H1 (cell line): ENCODE data around the gene IGFBP4. TPM values are rescaled to one million over a fixed set of nuclear protein-coding genes. Genes with fewer than 3 reads are reported as not detected.

Source experiments
- CTCF ChIA-PET: fragments of 300-600 bp; sonication (Branson Sonifier 250); formaldehyde crosslinking; loops from one replicate; lab custom pipeline; 2021; ENCODE audit not compliant: partially characterized antibody; lab: Charles Lee
- POLR2A ChIA-PET: fragments of 300-600 bp; sonication (Branson Sonifier 250); formaldehyde crosslinking; loops from one replicate; lab custom pipeline; 2021; ENCODE audit warnings: inconsistent platforms; ENCODE audit not compliant: partially characterized antibody; lab: Charles Lee
- DNase-seq, 2 experiments: peaks; one replicate each; pipeline versions ENCODE4 v3.0.0 to v3.0.0-alpha.2; 2010 to 2022; ENCODE audit warnings: low spot score in 2 of 2, low read depth in 1 of 2, mixed read lengths in 1 of 2
- FAIRE-seq: peaks from 2 replicates; lab custom pipeline; 2011; peaks lifted over from hg19 to GRCh38; lab: Jason Lieb, UNC
- H2AFZ ChIP-seq: 2 replicates; pipeline ENCODE4 v1.8.1; 2012; ENCODE audit warnings: low read length, inconsistent platforms
- H2AK5ac ChIP-seq: 2 replicates; pipeline ENCODE4 v1.6.1; 2013; ENCODE audit warnings: low read depth, low read length
- H2BK120ac ChIP-seq: replicated peaks from 2 replicates; pipeline ENCODE3; 2013; ENCODE audit warnings: low read depth, low read length, inconsistent platforms
- H2BK12ac ChIP-seq: 2 replicates; pipeline ENCODE4 v1.6.1; 2013; ENCODE audit warnings: low read depth, low read length
- H2BK15ac ChIP-seq: 2 replicates; pipeline ENCODE4 v1.6.1; 2013; ENCODE audit warnings: low read length
- H2BK20ac ChIP-seq: 2 replicates; pipeline ENCODE4 v1.6.1; 2013; ENCODE audit warnings: low read length
- H2BK5ac ChIP-seq: 2 replicates; pipeline ENCODE4 v1.6.1; 2013; ENCODE audit warnings: low read depth, low read length
- H3K14ac ChIP-seq: 2 replicates; pipeline ENCODE4 v1.6.1; 2013; ENCODE audit warnings: inconsistent platforms; ENCODE audit not compliant: insufficient read length
- H3K18ac ChIP-seq: 2 replicates; pipeline ENCODE4 v1.6.1; 2013; ENCODE audit warnings: low read length; ENCODE audit errors: extremely low read depth
- H3K23ac ChIP-seq: 2 replicates; pipeline ENCODE4 v1.6.1; 2013; ENCODE audit warnings: inconsistent platforms; ENCODE audit not compliant: insufficient read length
- H3K23me2 ChIP-seq: 2 replicates; pipeline ENCODE4 v1.6.1; 2013; ENCODE audit warnings: low read depth, low read length
- H3K27ac ChIP-seq: 2 replicates; pipeline ENCODE4 v1.6.1; 2011; ENCODE audit warnings: low read depth, low read length, inconsistent platforms
- H3K27me3 ChIP-seq, 4 experiments: replicated peaks in 1 of 4; 1 replicate in 1 of 4; 2 replicates in 3 of 4; pipeline versions ENCODE4 v1.6.1 to v1.8.1; 2011 to 2013; ENCODE audit warnings: low read length in 3 of 4, mild to moderate bottlenecking in 3 of 4, inconsistent platforms in 2 of 4, mixed read lengths in 2 of 4, moderate library complexity in 1 of 4; ENCODE audit not compliant: control insufficient read depth in 3 of 4, insufficient read depth in 3 of 4; ENCODE audit errors: extremely low read depth in 1 of 4
- H3K36me3 ChIP-seq, 4 experiments: 2 replicates each; pipeline versions ENCODE4 v1.6.1 to v1.8.1; 2011 to 2013; ENCODE audit warnings: mild to moderate bottlenecking in 4 of 4, low read length in 3 of 4, moderate library complexity in 2 of 4, control low read depth in 1 of 4, inconsistent platforms in 1 of 4; ENCODE audit not compliant: insufficient read depth in 4 of 4, control insufficient read depth in 2 of 4
- H3K4ac ChIP-seq: replicated peaks from 2 replicates; pipeline ENCODE3; 2013; ENCODE audit warnings: low read length, low read depth, mixed read lengths, inconsistent platforms; ENCODE audit not compliant: insufficient read length
- H3K4me1 ChIP-seq, 4 experiments: replicated peaks in 1 of 4; 1 replicate in 1 of 4; 2 replicates in 3 of 4; pipeline versions ENCODE4 v1.6.1 to v1.8.1; 2011 to 2013; ENCODE audit warnings: low read length in 3 of 4, inconsistent platforms in 2 of 4, mixed read lengths in 1 of 4; ENCODE audit not compliant: insufficient read depth in 4 of 4, control insufficient read depth in 3 of 4
- H3K4me2 ChIP-seq, 2 experiments: 2 replicates each; pipeline versions ENCODE4 v1.6.1 to v1.8.1; 2011 to 2013; ENCODE audit warnings: low read depth in 2 of 2, low read length in 2 of 2, control low read depth in 1 of 2, inconsistent platforms in 1 of 2, mild to moderate bottlenecking in 1 of 2; ENCODE audit not compliant: insufficient read depth in 1 of 2
- H3K4me3 ChIP-seq, 4 experiments: fragments of 200-600, 300-600 bp in 1 of 4; sonication (generic), shearing (Covaris generic), sonication (Bioruptor Twin) in 1 of 4; 2 replicates each; pipeline versions ENCODE4 v1.5.1 to v1.8.1; 2011 to 2016; ENCODE audit warnings: low read length in 4 of 4, low read depth in 3 of 4, control low read depth in 2 of 4, inconsistent platforms in 2 of 4, mild to moderate bottlenecking in 2 of 4, mixed read lengths in 1 of 4, moderate library complexity in 1 of 4; ENCODE audit not compliant: insufficient read depth in 2 of 4; ENCODE audit errors: extremely low read depth in 1 of 4
- H3K56ac ChIP-seq: replicated peaks from 2 replicates; pipeline ENCODE3; 2013; ENCODE audit warnings: low read depth, mild to moderate bottlenecking, mixed read lengths, low read length, inconsistent platforms; ENCODE audit not compliant: insufficient read length
- H3K79me1 ChIP-seq: 2 replicates; pipeline ENCODE4 v1.6.1; 2013; ENCODE audit warnings: low read depth, low read length, control low read depth
- H3K79me2 ChIP-seq, 2 experiments: 2 replicates each; pipeline versions ENCODE4 v1.6.1 to v1.8.1; 2012 to 2013; ENCODE audit warnings: low read length in 2 of 2, mild to moderate bottlenecking in 2 of 2, inconsistent platforms in 1 of 2; ENCODE audit not compliant: insufficient read depth in 2 of 2, control insufficient read depth in 1 of 2
- H3K9ac ChIP-seq, 4 experiments: replicated peaks in 1 of 4; 1 replicate in 1 of 4; 2 replicates in 3 of 4; pipeline versions ENCODE4 v1.6.1 to v1.8.1; 2011 to 2013; ENCODE audit warnings: low read depth in 3 of 4, low read length in 3 of 4, control low read depth in 2 of 4, mild to moderate bottlenecking in 2 of 4, moderate library complexity in 2 of 4, inconsistent platforms in 1 of 4; ENCODE audit errors: extremely low read depth in 1 of 4
- H3K9me3 ChIP-seq, 2 experiments: 2 replicates each; pipeline versions ENCODE4 v1.6.1 to v1.8.1; 2012 to 2013; ENCODE audit warnings: mild to moderate bottlenecking in 2 of 2, moderate library complexity in 2 of 2, control low read depth in 1 of 2, inconsistent platforms in 1 of 2, low read depth in 1 of 2, low read length in 1 of 2, mixed read lengths in 1 of 2; ENCODE audit not compliant: insufficient read depth in 2 of 2
- H4K20me1 ChIP-seq, 2 experiments: replicated peaks in 1 of 2; 2 replicates each; pipeline versions ENCODE3 to v1.8.1; 2011 to 2013; ENCODE audit warnings: inconsistent platforms in 2 of 2, low read length in 2 of 2, mild to moderate bottlenecking in 1 of 2; ENCODE audit not compliant: insufficient read depth in 2 of 2, control insufficient read depth in 1 of 2
- H4K5ac ChIP-seq: 2 replicates; pipeline ENCODE4 v1.6.1; 2013; ENCODE audit warnings: low read length, low read depth, mixed read lengths, inconsistent platforms; ENCODE audit not compliant: insufficient read length
- H4K8ac ChIP-seq: 2 replicates; pipeline ENCODE4 v1.8.0; 2013; ENCODE audit warnings: mild to moderate bottlenecking, moderate library complexity, low read length, inconsistent platforms; ENCODE audit not compliant: insufficient read depth; ENCODE audit errors: extremely low read depth
- H4K91ac ChIP-seq: replicated peaks from 2 replicates; pipeline ENCODE3; 2013; ENCODE audit warnings: low read length, mixed read lengths, inconsistent platforms; ENCODE audit not compliant: insufficient read length
- SIX5 ChIP-seq: IDR thresholded peaks from 2 replicates; pipeline ENCODE4 v1.6.1; 2011; ENCODE audit warnings: mild to moderate bottlenecking, low read depth, low read length
- WGBS, 2 experiments: shearing (Covaris generic) in 1 of 2; methylation state at CpG; one replicate each; pipeline versions ENCODE4 v1.1.6 to v1.1.7; 2013 to 2015; ENCODE audit warnings: low lambda C conversion rate in 2 of 2, mixed read lengths in 2 of 2, inconsistent platforms in 1 of 2, low coverage in 1 of 2, missing lambda C conversion rate in 1 of 2; ENCODE audit not compliant: insufficient replicate concordance in 2 of 2, insufficient coverage in 1 of 2, insufficient read length in 1 of 2; ENCODE audit errors: extremely low coverage in 1 of 2, missing lambda C conversion rate in 1 of 2; 5-methylcytosine and 5-hydroxymethylcytosine counted together
- polyA plus RNA-seq, 7 experiments: library from polyadenylated mRNA; depleted of rRNA in 3 of 7; stranded (reverse) in 5 of 7; unstranded in 2 of 7; fragments of >200 nt in 5 of 7; fragments of 200-250 nt in 2 of 7; gene quantifications; 1 replicate in 5 of 7; 2 replicates in 1 of 7; 4 replicates in 1 of 7; pipeline versions ENCODE4 v1.2.1 to v1.2.3, GENCODE V29; 2011 to 2013; ENCODE audit warnings: missing spikeins in 2 of 7, mixed read lengths in 2 of 7
- total RNA-seq: library from RNA; stranded (reverse); fragmentation: NEBNext Ultra II Directional; extraction: Animal tissue kit (Norgen Biotek cat#: 25700); gene quantifications from 2 replicates; pipeline ENCODE4 v1.2.1, GENCODE V29; 2021

The IGFBP4 gene
- total and polyA plus RNA-seq, 2 of the 8 experiments (the other 6 are each of a cell fraction or from before 2014, with no cell fraction given): 85.5 to 105 TPM

DNA sequence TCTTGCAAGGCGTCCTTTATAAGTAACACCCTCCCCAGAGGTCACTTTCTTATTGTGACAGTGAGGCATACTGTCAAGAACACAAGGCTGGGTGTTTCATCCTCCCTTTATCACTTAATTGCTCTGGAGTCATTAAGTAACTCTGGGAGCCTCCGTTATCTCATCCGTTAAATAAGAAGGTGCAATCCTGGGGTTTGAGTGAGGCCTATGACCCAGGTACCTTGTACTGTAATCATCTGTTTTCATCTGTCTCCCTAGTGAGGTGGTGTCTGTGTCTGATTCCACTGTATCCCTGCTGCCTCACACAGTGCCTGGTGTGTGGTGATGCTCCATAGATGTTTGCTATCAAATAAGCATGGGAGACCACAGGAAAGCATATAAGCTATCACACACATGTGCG lies 40.4 kb downstream of the IGFBP4 start:
- no peak overlapping the region for H3K56ac ChIP-seq
- no peak overlapping the region for H2AK5ac ChIP-seq
- no peak overlapping the region for H4K8ac ChIP-seq
- H3K23me2 ChIP-seq: no peaks in the 10 kb centered on the region; the same call in 1 of the 2 replicates
- FAIRE-seq (no peak), DNase-seq (no peak)
- no peak overlapping the region for H3K4ac ChIP-seq
- peaks cover 0 to 17% (median 7%) of the 10 kb centered on the region in 4 experiments; a peak in 6 of 7 replicates for H3K4me1 ChIP-seq
- H3K23ac ChIP-seq: no peak overlapping the region
- no peak for TF ChIP-seq SIX5
- no peak overlapping the region for H3K14ac ChIP-seq
- CTCF ChIA-PET: interaction anchor here (1.0 to 5.0 kb wide), 5 partner anchors 8 to 68 kb away, joined by 3 to 52 read pairs (median 4); no protein-coding TSS in a partner anchor
- H2BK20ac ChIP-seq: no peak overlapping the region
- no peak overlapping the region; a peak in 2 of 7 replicates for H3K9ac ChIP-seq
- no peaks in the 10 kb centered on the region for H3K79me1 ChIP-seq
- H2BK5ac ChIP-seq: no peak overlapping the region
- H3K9me3 ChIP-seq: no peaks in the 10 kb centered on the region
- no peaks in the 10 kb centered on the region for H3K79me2 ChIP-seq
- H4K5ac ChIP-seq: no peak overlapping the region
- no peaks in the 10 kb centered on the region; a peak in 1 of 7 replicates for H3K27me3 ChIP-seq
- H3K27ac ChIP-seq: no peak overlapping the region
- no peaks in the 10 kb centered on the region for H3K36me3 ChIP-seq
- H2BK120ac ChIP-seq: no peak overlapping the region
- H3K4me3 ChIP-seq: no peak overlapping the region
- no peak overlapping the region for H2BK12ac ChIP-seq
- H4K20me1 ChIP-seq: no peaks in the 10 kb centered on the region
- POLR2A ChIA-PET: interaction anchor here (1.3 kb wide), 1 partner anchor 13 kb away, joined by 3 read pairs; no protein-coding TSS in a partner anchor
- H4K91ac ChIP-seq: no peak overlapping the region
- no peak overlapping the region for H2AFZ ChIP-seq
- H3K18ac ChIP-seq: no peak overlapping the region
- 87% methylated on average over 4 of the region's 4 CpGs; no CpG with 5 or more reads in 1 of the 2 experiments for WGBS, 2 experiments
- H2BK15ac ChIP-seq: no peak overlapping the region
- H3K4me2 ChIP-seq: no peak overlapping the region
